Stimulated activated CD4-positive, alpha-beta T cell treated with anti-CD3 and anti-CD28 coated beads, Interleukin-15, amount 100 ng/mL, for 48 hours (primary cell): ENCODE data around the gene PPP1R3F.
"Not testable (repeated sequence)": the region's sequence is repeated elsewhere in the genome, so short reads cannot be mapped to it uniquely, and the experiment has no call there.

Experiments used
- DNase-seq, 2 donors: peaks; one replicate each; pipeline ENCODE4 v3.0.0-alpha.2; 2020; ENCODE audit warnings: low read depth in 2 of 2

PPP1R3F gene

GRCh38 chrX:49312176-49312575, 42.6 kb downstream of the PPP1R3F start:
- DNase-seq: no peak

GRCh38 chrX:49316085-49316484, 46.5 kb downstream of the PPP1R3F start:
- DNase-seq: no peak

- DNase-seq: not testable (repeated sequence)
Measured at GRCh38 chrX:49321737-49322136, 52.1 kb downstream of the PPP1R3F start, which contains the start of gene GAGE12J. Gene GAGE12J (plus strand): TSS chrX:49322037. CDS start chrX:49323194, 1,157 bp downstream.

GRCh38 chrX:49322266-49322665, 52.7 kb downstream of the PPP1R3F start:
- not testable (repeated sequence) for DNase-seq

- DNase-seq: not testable (repeated sequence)
Measured at GRCh38 chrX:49323735-49324134, 54.1 kb downstream of the PPP1R3F start.

- DNase-seq: not testable (repeated sequence)
Measured at GRCh38 chrX:49330421-49330820, 60.8 kb downstream of the PPP1R3F start.

- not testable (repeated sequence) for DNase-seq
Measured at GRCh38 chrX:49331282-49331681, 61.7 kb downstream of the PPP1R3F start, which contains the start of gene GAGE13. Gene GAGE13 (plus strand): TSS chrX:49331582. CDS start chrX:49332738, 1,156 bp downstream.

- DNase-seq: not testable (repeated sequence)
Measured at GRCh38 chrX:49331841-49332240, 62.2 kb downstream of the PPP1R3F start.
